ENCODE measurements around the gene LMOD3.

The LMOD3 gene

GRCh38 chr3:69128509-69128908 lies 6.1 kb upstream of the LMOD3 start:
- Histone ChIP-seq H4K20me1 (ENCODE audit: insufficient read depth, low read length) (no peaks in the 10 kb centered on the region), H3K4me3 (ENCODE audit: low read length) (no peak overlapping the region), H3K4me1 (ENCODE audit: low read length) (no peaks in the 10 kb centered on the region), H3K27me3 (ENCODE audit: low read depth, low read length) (peaks cover 12% of the 10 kb centered on the region), H3K79me2 (ENCODE audit: low read length) (no peaks in the 10 kb centered on the region), H3K4me2 (ENCODE audit: low read length) (no peak overlapping the region), H3K9ac (ENCODE audit: low read length) (no peak overlapping the region), H3K27ac (ENCODE audit: low read length) (no peak overlapping the region), H3K9me3 (ENCODE audit: insufficient read depth, low read length) (no peaks in the 10 kb centered on the region), H3K36me3 (replicated peaks; ENCODE audit: low read depth, low read length) (no peaks in the 10 kb centered on the region), H2AFZ (ENCODE audit: low read depth, low read length) (no peak overlapping the region)
- TF ChIP-seq CTCF (IDR thresholded peaks at IDR 0.05; ENCODE audit: low read depth, low read length) (no peak), EZH2phosphoT487 (IDR thresholded peaks at IDR 0.05; ENCODE audit: low read depth) (no peak)

DNA sequence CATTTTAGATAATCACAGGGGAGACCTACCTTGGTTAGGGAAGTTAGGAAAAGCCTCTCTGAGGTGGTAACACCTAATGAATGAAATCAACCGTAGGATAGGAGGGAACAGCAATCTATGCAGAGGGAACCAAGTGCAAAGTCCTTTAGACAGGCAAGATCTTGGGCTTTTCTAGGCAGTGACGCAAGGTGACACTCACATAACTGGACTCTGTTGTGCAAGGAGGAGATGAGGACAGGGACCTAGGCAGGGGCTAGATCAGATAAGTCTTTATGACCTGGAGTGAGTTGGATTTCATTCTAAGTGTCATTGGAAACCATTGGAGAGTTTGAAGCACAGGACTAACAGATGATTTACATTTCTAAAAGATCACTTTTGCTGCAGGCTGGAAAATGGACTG lies 4.6 kb upstream of the LMOD3 start:
- TF ChIP-seq EZH2phosphoT487 (IDR thresholded peaks at IDR 0.05; ENCODE audit: low read depth) (no peak), CTCF (IDR thresholded peaks at IDR 0.05; ENCODE audit: low read depth, low read length) (no peak)
- Histone ChIP-seq H3K4me3 (ENCODE audit: low read length) (no peak overlapping the region), H3K9ac (ENCODE audit: low read length) (no peak overlapping the region), H3K4me2 (ENCODE audit: low read length) (no peak overlapping the region), H3K36me3 (replicated peaks; ENCODE audit: low read depth, low read length) (no peaks in the 10 kb centered on the region), H3K79me2 (ENCODE audit: low read length) (no peaks in the 10 kb centered on the region), H3K4me1 (ENCODE audit: low read length) (no peaks in the 10 kb centered on the region), H4K20me1 (ENCODE audit: insufficient read depth, low read length) (no peaks in the 10 kb centered on the region), H3K27ac (ENCODE audit: low read length) (no peak overlapping the region), H3K9me3 (ENCODE audit: insufficient read depth, low read length) (no peaks in the 10 kb centered on the region), H3K27me3 (ENCODE audit: low read depth, low read length) (peaks cover 12% of the 10 kb centered on the region), H2AFZ (ENCODE audit: low read depth, low read length) (no peak overlapping the region)

- Histone ChIP-seq H3K9ac (ENCODE audit: low read length) (no peak overlapping the region), H3K4me3 (ENCODE audit: low read length) (no peak overlapping the region), H3K79me2 (ENCODE audit: low read length) (no peaks in the 10 kb centered on the region), H3K36me3 (replicated peaks; ENCODE audit: low read depth, low read length) (no peaks in the 10 kb centered on the region), H3K9me3 (ENCODE audit: insufficient read depth, low read length) (no peaks in the 10 kb centered on the region), H3K27ac (ENCODE audit: low read length) (no peak overlapping the region), H3K4me1 (ENCODE audit: low read length) (no peaks in the 10 kb centered on the region), H2AFZ (ENCODE audit: low read depth, low read length) (no peak overlapping the region), H4K20me1 (ENCODE audit: insufficient read depth, low read length) (no peaks in the 10 kb centered on the region), H3K4me2 (ENCODE audit: low read length) (no peak overlapping the region), H3K27me3 (ENCODE audit: low read depth, low read length) (peaks cover 12% of the 10 kb centered on the region)
- TF ChIP-seq EZH2phosphoT487 (IDR thresholded peaks at IDR 0.05; ENCODE audit: low read depth) (no peak), CTCF (IDR thresholded peaks at IDR 0.05; ENCODE audit: low read depth, low read length) (no peak)
Measured at GRCh38 chr3:69126216-69126615, 3.8 kb upstream of the LMOD3 start.

GRCh38 chr3:69121950-69122349 lies 445 bp downstream of the LMOD3 start:
- H3K27me3 ChIP-seq (ENCODE audit: low read depth, low read length), result peaks cover 5% of the 10 kb centered on the region
- H3K36me3 ChIP-seq (replicated peaks; ENCODE audit: low read depth, low read length), result no peaks in the 10 kb centered on the region
- no peak overlapping the region for H3K27ac ChIP-seq (ENCODE audit: low read length)
- no peaks in the 10 kb centered on the region for H3K79me2 ChIP-seq (ENCODE audit: low read length)
- TF ChIP-seq CTCF (IDR thresholded peaks at IDR 0.05; ENCODE audit: low read depth, low read length) (no peak), EZH2phosphoT487 (IDR thresholded peaks at IDR 0.05; ENCODE audit: low read depth) (no peak)
- H2AFZ ChIP-seq (ENCODE audit: low read depth, low read length), result 0 out of 2 replicates have a peak overlapping the region, but pooled peaks have one; percentile 8
- H3K4me2 ChIP-seq (ENCODE audit: low read length), result peak overlapping the region; percentile 34; the same call in 1 of the 2 replicates
- H4K20me1 ChIP-seq (ENCODE audit: insufficient read depth, low read length), result no peaks in the 10 kb centered on the region
- no peaks in the 10 kb centered on the region for H3K4me1 ChIP-seq (ENCODE audit: low read length)
- no peak overlapping the region for H3K4me3 ChIP-seq (ENCODE audit: low read length)
- H3K9ac ChIP-seq (ENCODE audit: low read length), result no peak overlapping the region
- H3K9me3 ChIP-seq (ENCODE audit: insufficient read depth, low read length), result no peaks in the 10 kb centered on the region
